ENCODE data around the gene ILKAP.

DNA sequence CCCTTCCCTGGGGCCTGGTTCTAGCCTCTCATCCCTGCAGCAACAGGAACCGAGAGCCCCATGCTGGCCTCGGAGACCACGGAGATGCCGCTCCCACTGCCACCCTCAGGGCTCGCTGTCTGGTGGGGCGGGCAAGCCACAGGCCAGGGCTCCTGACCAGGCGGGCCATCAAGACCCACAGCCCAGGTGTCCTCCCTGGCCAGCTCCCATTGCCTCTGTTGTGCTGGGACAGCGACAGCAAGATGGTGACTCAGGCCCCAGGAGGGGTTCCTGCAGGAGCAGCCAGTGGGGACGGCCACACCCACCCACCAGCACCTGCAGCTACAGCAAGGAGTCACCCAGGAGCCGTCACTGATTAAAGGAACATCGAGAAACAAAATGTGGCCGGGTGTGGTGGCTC is 57.6 kb downstream of the ILKAP start:
- TF ChIP-seq, protein P1, sequence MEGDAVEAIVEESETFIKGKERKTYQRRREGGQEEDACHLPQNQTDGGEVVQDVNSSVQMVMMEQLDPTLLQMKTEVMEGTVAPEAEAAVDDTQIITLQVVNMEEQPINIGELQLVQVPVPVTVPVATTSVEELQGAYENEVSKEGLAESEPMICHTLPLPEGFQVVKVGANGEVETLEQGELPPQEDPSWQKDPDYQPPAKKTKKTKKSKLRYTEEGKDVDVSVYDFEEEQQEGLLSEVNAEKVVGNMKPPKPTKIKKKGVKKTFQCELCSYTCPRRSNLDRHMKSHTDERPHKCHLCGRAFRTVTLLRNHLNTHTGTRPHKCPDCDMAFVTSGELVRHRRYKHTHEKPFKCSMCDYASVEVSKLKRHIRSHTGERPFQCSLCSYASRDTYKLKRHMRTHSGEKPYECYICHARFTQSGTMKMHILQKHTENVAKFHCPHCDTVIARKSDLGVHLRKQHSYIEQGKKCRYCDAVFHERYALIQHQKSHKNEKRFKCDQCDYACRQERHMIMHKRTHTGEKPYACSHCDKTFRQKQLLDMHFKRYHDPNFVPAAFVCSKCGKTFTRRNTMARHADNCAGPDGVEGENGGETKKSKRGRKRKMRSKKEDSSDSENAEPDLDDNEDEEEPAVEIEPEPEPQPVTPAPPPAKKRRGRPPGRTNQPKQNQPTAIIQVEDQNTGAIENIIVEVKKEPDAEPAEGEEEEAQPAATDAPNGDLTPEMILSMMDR (IDR thresholded peaks at IDR 0.05; ENCODE audit: low read length), result no peak
- no peak for TF ChIP-seq EZH2 (IDR thresholded peaks at IDR 0.05; ENCODE audit: borderline replicate concordance, low read length)
